Right lobe of liver (tissue), 6 donors: ENCODE data around the gene RBM19. TPM values are rescaled to one million over a fixed set of nuclear protein-coding genes. Genes with fewer than 3 reads are reported as not detected.

Source experiments
- ATAC-seq, 4 donors: fragments of 200-7000 bp; cut with Tn5 transposase; one replicate each; pipeline ENCODE4 v1.9.1; 2020; ENCODE audit warnings: mild to moderate bottlenecking in 4 of 4, moderate library complexity in 4 of 4
- DNase-seq, 3 donors: peaks; one replicate each; pipeline ENCODE4 v3.0.0-alpha.2; 2020
- H3K27ac ChIP-seq, 3 donors: fragments of 200-600 bp; one replicate each; pipeline ENCODE4 v1.8.0; 2022
- H3K27me3 ChIP-seq, 2 donors: fragments of 200-600 bp; one replicate each; pipeline ENCODE4 v1.8.0; 2022
- H3K36me3 ChIP-seq, 4 donors: fragments of 200-600 bp; sonication (generic) in 1 of 4; one replicate each; pipeline versions ENCODE4 v1.5.1 to v1.8.0; 2017 to 2022; ENCODE audit warnings: control low read depth in 1 of 4
- H3K4me1 ChIP-seq, 4 donors: fragments of 200-600 bp; sonication (generic) in 1 of 4; one replicate each; pipeline versions ENCODE4 v1.5.1 to v1.8.0; 2017 to 2022; ENCODE audit warnings: control low read depth in 1 of 4
- H3K4me3 ChIP-seq, 3 donors: fragments of 200-600 bp; one replicate each; pipeline ENCODE4 v1.8.0; 2022
- H3K9me3 ChIP-seq, 4 donors: fragments of 200-600 bp; sonication (generic) in 1 of 4; one replicate each; pipeline versions ENCODE4 v1.5.1 to v1.8.0; 2017 to 2022; ENCODE audit warnings: control low read depth in 1 of 4
- POLR2A ChIP-seq: fragments of 450-650 bp; IDR thresholded peaks from one replicate; pipeline ENCODE4 v1.6.1; 2017; ENCODE audit warnings: antibody characterized with exemption, mild to moderate bottlenecking
- WGBS: methylation state at CpG from one replicate; pipeline ENCODE4 v1.1.6; 2018; ENCODE audit warnings: low coverage, low lambda C conversion rate; ENCODE audit not compliant: insufficient coverage; ENCODE audit errors: missing lambda C conversion rate; 5-methylcytosine and 5-hydroxymethylcytosine counted together
- intact Hi-C, 2 donors: fragments of 100-400 bp; cut with DNase I; formaldehyde crosslinking; loops; one replicate each; pipeline versions ENCODE4 v1.11.2 to v1.14.1; 2022
- total RNA-seq, 6 experiments: library from RNA; depleted of rRNA in 2 of 6; stranded (reverse); fragments of >200 nt in 2 of 6; fragmentation: NEBNext Ultra II Directional in 3 of 6; extraction: Animal tissue kit (Norgen Biotek cat#: 25700) in 3 of 6; gene quantifications; one replicate each; pipeline versions ENCODE4 v1.1.0 to v1.2.4, GENCODE V29; 2016 to 2023
- TF ChIP-seq, protein P1 (sequence below), 4 donors: fragments of 200-600 bp in 3 of 4; fragments of 450-650 bp in 1 of 4; IDR thresholded peaks; one replicate each; pipeline versions ENCODE4 v1.5.1 to v1.8.0; 2016 to 2022; ENCODE audit warnings: antibody characterized with exemption in 4 of 4, mild to moderate bottlenecking in 2 of 4
- donor health status: DM: no; HTN: yes; CAD: no.
- donor health status: DM: no; HTN: no; CAD: no.
- donor health status: DM: no; HTN: no; CAD: no.
- donor health status: DM: no; HTN: yes; CAD: no.
- donor health status: DM: no; HTN: yes; CAD: no.

The RBM19 gene
- total RNA-seq, 6 experiments from 2014 or later: 11.3 to 17.2 (median 14.2) TPM

DNA sequence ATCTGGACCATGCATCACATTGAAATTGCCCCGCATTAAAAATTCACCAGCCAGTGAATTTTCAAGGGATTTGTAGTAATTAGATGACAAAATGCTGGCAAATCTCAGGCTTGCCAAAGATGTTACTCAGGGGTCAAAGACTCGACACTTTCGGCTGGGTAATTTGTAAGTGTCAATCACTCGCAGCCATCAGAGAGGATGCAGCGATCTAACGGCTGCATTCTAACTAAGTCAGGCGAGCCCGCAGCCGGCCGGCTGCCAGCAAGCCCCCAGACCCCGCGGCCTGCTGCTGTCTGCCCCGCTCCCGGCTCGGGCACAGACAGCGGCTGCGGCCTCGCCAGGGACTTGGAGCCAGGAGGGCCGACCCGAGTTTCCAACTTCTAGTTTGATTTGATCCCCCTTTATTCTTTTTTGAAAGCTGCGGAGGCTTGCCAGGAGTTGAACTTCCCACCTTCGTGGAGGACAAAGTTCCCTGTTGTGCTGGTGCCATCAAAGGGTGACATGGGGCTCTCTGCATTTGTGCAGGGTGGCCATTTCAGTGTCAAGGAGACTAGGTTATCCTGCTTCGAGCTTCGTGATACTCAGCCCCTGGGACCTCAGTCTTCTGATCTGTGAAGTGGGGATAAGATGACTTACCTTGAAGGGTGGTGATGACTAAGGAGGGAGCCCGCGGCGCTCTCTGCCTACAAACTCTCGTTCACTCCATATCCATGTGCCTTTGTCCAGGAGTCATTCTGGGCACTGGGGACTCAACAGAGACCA is 169.9 kb downstream of the RBM19 start:
- no peak for DNase-seq
- TF ChIP-seq, protein P1, sequence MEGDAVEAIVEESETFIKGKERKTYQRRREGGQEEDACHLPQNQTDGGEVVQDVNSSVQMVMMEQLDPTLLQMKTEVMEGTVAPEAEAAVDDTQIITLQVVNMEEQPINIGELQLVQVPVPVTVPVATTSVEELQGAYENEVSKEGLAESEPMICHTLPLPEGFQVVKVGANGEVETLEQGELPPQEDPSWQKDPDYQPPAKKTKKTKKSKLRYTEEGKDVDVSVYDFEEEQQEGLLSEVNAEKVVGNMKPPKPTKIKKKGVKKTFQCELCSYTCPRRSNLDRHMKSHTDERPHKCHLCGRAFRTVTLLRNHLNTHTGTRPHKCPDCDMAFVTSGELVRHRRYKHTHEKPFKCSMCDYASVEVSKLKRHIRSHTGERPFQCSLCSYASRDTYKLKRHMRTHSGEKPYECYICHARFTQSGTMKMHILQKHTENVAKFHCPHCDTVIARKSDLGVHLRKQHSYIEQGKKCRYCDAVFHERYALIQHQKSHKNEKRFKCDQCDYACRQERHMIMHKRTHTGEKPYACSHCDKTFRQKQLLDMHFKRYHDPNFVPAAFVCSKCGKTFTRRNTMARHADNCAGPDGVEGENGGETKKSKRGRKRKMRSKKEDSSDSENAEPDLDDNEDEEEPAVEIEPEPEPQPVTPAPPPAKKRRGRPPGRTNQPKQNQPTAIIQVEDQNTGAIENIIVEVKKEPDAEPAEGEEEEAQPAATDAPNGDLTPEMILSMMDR (IDR thresholded peaks at IDR 0.05): no peak
- TF ChIP-seq POLR2A: no peak
- H3K4me3 ChIP-seq: no peak overlapping the region
- H3K4me1 ChIP-seq: no peaks in the 10 kb centered on the region
- H3K27me3 ChIP-seq: no peaks in the 10 kb centered on the region
- no peak for ATAC-seq
- H3K36me3 ChIP-seq: no peaks in the 10 kb centered on the region
- no CpG with 5 or more reads among the region's 28 CpGs for WGBS
- no peak overlapping the region for H3K27ac ChIP-seq
- intact Hi-C loops: no loop called here
- no peaks in the 10 kb centered on the region for H3K9me3 ChIP-seq

GRCh38 chr12:113795445-113795844 is 170.7 kb downstream of the RBM19 start:
- H3K27me3 ChIP-seq: no peaks in the 10 kb centered on the region
- no peaks in the 10 kb centered on the region for H3K9me3 ChIP-seq
- DNase-seq (no peak), ATAC-seq (no peak)
- intact Hi-C loops: no loop called here
- H3K27ac ChIP-seq: no peak overlapping the region
- no peak overlapping the region for H3K4me3 ChIP-seq
- no peaks in the 10 kb centered on the region for H3K4me1 ChIP-seq
- no peaks in the 10 kb centered on the region for H3K36me3 ChIP-seq
- TF ChIP-seq, protein P1 (IDR thresholded peaks at IDR 0.05): no peak
- no peak for TF ChIP-seq POLR2A
- 73% methylated on average over 9 of the region's 10 CpGs for WGBS

GRCh38 chr12:113794774-113795173 is 171.4 kb downstream of the RBM19 start:
- Histone ChIP-seq H3K9me3 (no peaks in the 10 kb centered on the region), H3K4me1 (no peaks in the 10 kb centered on the region), H3K27me3 (no peaks in the 10 kb centered on the region), H3K36me3 (no peaks in the 10 kb centered on the region), H3K4me3 (no peak overlapping the region), H3K27ac (no peak overlapping the region)
- intact Hi-C loops: no loop called here
- TF ChIP-seq, protein P1 (IDR thresholded peaks at IDR 0.05): no peak
- TF ChIP-seq POLR2A: no peak
- 52% methylated on average over 11 of the region's 17 CpGs for WGBS
- no peak for DNase-seq
- no peak for ATAC-seq

GRCh38 chr12:113793250-113793649 is 172.9 kb downstream of the RBM19 start:
- DNase-seq (no peak), ATAC-seq (no peak)
- H3K4me1 ChIP-seq: no peaks in the 10 kb centered on the region
- no peaks in the 10 kb centered on the region for H3K36me3 ChIP-seq
- H3K9me3 ChIP-seq: no peaks in the 10 kb centered on the region
- WGBS: 63% methylated on average over 9 of the region's 9 CpGs
- H3K27me3 ChIP-seq: no peaks in the 10 kb centered on the region
- H3K4me3 ChIP-seq: no peak overlapping the region
- H3K27ac ChIP-seq: no peak overlapping the region
- intact Hi-C loops: no loop called here
- TF ChIP-seq, protein P1 (IDR thresholded peaks at IDR 0.05): no peak
- TF ChIP-seq POLR2A: no peak
